ENCODE measurements around the gene LRMDA.
"Not testable (repeated sequence)": the region's sequence is repeated elsewhere in the genome, so short reads cannot be mapped to it uniquely, and the experiment has no call there.

The LRMDA gene

DNA sequence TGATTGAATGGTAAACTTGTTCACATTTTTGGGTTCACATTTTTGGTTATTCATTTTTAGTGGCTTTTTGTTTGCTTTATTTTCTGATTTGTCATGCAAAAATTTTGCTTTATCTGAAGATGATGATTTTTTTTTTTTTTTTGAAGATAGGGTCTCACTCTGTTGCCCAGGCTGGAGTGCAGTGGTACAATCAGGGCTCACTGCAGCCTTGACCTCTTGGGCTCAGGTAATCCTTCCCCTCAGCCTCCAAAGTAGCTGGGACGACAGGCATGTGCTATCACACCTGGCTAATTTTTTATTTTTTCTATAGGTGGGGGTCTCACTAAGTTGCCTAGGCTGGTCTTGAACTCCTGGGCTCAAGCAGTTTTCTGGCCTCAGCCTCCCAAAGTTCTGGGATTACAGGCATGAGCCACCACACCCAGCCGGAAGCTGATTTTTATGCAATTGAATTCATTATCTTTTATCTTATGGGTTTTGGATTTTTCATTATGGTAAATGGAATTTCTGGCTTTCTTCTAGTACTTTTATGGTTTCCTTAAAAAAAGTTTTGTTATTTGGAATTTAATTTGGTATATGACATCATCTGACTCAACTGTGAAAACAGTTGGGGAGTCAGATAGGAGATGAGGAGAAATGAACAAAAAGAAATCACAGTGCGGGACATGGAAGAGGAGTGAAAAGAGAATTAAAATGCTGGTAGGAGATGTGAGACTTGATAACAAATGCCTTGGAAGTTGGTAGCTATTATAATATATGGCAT is 158.7 kb downstream of the LRMDA start:
- DNase-seq (ENCODE audit: low spot score): no peak

DNA sequence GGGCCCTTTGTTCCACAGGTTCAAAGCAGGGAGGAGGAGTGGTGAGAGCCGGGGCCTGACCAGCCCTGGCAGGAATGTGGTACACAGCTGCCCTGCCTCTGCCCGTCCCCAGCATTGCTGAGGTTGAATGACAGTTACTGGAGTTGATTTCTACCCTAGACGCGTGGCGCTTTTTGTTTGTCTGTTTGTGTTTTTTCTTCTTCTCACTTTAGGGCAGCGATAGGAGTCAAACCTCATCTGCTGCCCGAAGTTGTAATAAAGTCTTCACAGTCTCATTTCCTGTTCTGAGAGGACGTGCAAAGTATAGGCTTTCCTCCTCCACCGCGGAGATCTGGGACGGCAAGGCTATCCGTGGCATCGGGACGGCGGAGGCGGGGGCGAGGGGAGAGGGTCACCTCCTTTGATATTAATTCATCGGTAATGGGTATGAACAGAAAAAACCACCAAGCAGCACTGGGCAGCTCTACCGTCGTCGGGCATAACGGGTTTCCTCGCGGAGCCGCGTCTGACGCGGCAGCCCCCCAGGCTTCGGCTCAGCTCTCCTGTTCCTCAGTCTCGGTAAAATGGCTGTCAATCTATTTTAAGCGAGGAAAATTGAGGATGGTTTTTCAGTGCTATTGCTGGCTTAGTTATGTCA is 160.8 kb downstream of the LRMDA start:
- DNase-seq (ENCODE audit: low spot score): no peak

DNA sequence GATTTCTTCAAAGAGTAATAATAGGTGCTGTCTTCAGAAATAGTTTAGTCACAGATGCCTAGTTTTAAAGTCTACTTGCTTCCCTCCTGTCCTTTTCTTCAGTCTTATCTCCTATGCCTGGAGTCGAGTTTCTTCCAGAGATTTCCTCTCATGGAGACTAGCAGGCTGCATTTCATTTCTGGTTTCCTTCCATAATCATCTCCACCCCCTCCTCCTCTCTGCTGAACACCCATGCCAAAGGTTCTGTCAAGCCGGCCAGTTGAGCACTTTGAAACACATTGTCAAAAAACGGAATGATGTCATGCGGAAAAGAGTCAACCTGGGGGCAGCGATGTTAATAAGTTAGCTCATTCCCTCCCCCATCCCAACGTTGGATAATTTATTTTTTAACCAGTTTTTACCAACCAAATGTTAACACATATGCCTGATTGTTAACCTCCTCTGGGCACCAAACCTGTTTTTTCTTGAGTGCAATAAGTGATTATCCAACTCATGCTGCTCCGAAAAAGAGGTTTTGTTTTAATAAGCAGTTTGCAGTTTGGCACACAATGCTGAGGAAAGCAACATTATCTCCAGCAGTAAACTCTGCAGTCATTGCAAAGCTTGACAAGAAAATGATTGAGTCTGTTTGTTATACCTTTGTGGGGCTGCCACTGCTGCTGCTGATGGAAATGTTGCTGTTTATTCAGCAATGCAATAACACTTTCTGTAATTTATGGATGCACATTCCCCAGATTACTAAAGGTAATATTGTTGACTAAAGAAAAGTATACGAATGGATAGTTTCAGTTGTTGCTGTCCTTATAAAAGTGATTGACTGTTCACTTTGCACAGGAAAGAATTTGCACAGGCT is 161.6 kb downstream of the LRMDA start:
- no peak for DNase-seq (ENCODE audit: low spot score)

DNA sequence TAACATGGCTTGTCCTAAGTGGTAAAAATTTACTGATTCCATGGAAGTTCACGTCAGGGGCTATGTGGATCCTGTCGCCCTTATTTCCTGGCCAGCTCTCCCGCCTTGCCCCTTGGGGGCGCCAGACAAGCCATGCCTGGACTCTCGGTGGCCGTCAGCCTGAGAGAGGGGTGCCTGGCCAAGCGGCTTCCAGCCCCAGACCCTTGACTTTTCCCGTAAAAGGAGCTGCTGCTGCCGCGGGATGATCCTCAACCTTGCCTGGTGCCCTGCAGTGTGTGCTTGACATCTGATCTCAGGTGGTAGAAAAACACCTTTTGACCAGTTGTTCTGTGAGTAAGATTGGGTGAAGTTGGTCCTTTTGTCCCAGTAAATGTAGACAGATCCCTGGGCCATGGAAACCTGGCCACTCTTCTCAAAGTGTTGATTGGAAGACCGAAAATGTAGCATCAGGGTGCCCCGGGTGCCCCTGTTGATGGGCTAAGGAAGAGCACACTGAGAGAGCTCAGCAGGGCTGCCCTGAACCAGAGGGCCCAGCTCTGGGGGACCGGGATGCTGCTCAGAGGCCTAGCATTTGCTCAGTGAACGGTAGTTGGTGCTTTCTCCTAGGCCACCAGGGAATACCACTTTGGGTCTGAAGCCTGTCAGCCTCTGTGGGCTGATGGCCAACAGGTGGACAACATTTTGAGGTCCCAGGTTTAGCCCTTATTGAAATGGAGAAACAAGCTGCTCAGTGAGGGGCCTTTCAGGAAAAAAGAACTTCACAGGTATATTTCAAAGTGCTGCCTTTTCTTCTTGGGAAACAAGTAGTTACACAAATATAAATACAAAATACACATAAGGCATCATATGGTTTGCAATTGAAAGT is 162.5 kb downstream of the LRMDA start:
- DNase-seq (ENCODE audit: low spot score): peak; percentile 75

DNA sequence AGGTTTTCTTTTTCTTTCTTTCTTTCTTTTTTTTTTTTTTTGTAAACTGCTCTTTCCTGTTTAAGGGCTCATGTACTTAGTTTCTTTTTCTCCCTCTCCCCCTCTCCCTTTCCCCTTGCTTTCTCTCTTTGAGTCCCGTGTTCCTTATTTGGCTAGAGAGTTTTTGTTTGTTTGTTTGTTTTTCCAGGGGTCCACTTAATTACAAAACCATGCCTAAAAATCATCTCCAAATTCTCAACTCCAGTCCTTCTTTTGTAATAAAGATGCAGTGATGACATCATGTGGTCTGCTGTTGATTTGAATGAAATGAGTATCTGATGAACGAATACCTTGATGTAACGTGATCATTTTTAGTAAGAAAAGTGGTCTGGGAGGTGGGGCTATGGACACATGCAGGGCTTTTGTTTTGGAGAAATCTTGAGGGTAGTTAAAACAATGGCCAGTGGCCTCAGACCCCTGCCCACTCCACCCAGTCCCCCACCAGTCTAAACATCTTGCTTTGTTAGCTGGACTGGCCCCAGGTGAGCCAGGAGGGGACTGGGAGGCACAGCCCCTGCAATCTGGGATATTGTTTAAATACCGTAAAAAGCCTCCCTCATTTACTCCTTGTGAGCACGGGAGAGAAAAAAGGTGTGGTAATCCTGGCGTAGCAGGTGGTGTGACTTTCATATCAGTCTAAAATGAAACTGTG is 165.7 kb downstream of the LRMDA start:
- DNase-seq (ENCODE audit: low spot score): peak; percentile 37

DNA sequence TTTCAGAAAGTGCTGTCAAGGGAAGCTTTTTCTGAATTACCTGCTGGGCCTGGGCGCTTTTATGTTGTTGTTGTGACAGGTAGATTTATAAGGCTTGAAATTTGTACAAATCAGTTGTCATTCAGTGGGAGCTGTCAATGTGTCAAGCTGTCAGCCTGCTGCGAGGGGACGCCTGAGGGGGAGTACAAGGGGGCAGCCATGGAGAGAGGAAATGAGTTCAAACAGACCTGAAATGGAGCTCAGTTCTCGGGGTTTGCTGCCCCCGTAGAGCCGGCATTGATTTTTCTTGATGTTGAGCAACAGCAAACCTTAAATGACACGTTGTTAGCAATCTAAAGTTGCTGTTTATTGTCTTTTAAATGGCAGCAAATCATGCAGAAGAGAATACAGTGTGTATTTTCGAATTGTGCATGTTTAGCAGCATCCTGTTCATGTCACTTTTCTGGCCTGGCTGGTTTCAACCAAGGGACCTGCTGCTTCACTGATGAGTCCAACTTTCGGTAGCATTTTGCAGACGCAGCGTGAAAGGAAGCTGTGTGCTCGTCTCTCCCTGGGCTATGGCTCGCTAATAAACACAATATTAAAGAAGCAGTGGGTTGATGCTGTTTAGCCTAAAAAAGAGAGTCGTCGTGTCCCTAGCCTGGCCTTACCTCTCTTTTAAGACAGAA is 166.5 kb downstream of the LRMDA start:
- DNase-seq (ENCODE audit: low spot score): no peak

DNA sequence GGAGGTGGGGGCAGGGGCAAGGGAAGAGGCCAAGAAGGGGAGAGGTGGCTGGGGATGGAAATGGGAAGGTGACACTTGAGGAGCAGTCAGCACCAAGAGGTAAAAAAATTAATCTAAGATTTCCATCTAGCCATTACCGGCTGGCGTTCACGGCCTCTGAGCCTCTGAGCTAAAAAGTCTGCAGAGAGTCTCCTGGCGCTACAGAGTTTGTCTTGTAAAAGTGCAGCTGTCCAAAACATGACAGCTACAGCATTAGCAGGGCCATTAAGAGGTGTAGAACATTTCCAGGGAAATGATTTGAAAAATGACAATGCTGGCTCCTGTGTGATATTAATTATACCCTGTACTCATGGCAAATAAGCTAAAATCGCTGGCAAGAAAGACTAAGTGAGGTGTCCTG is 167.6 kb downstream of the LRMDA start:
- no peak for DNase-seq (ENCODE audit: low spot score)

DNA sequence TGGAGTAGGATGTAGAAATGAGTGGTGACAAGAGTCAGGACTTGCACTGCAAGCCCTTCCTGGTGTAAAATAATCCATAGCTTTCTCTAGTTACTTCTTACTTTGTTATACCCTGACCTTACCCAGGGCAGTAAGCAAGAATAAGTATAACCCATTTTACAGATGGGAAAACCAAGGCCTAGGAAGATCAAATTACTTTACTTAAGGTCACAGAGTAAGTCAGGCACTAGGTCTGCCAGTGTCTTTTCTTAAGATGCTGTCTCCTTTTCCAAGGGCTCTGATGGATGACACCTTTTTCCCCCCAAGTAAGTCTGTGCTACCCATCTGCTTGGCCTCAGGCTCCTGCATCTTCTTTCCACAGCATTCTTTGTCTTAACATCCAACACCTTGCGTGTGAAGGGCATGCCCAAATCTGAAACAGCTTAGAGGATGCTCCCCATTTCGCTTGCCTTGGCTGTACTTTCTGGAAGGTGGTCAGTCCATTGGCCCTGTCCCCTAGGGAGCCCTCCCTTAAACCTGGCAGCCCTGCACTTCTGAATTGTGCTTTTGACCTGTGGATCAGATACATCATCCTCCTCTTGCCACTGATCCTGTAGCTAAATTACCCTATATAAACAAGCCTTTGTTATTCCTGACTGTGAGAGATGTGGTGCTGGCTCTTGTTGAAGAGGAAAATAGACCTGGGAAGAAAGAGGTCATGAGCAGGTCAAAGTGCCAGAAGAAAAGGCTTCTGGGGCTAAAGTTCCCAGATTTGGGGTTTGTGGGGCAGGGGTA is 168.6 kb downstream of the LRMDA start:
- DNase-seq (ENCODE audit: low spot score): peak; percentile 53

DNA sequence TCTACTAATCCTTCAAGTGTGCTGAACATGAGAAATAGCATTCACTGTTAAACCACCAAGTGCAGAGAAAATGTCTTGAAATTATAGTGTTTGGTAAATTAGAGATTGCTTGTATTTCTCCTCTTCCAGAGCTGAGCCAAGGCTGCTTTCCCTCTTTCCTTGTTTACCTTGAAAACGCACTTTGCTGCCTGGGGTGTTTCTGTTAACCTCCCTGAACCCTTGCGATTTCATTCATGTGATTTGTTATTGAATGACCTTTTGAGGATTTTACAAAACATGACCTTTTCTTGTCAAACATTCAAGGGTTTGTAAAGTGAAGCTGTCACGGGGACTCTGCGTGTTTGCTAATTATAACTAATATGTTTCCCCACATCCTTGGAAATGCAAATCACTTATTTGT is 169.4 kb downstream of the LRMDA start:
- no peak for DNase-seq (ENCODE audit: low spot score)

DNA sequence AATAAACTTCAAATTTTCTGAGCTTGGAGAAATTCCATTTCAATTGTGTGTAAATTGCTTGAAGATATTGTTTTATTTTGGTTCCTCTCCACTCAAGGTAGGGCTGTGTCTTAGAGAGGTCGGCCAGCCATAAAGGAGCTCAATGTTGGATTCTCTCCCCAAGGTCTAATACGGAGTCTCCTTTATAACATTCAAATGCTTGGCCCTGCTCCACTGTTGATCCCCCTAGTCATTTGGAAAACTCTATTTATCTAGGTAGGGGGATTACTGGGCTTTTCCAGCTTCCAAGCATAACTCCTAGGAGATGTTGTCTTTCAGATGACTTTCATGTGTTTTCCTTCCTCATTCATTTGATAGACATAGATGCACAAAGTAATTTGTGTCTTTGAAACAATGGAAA is 170.9 kb downstream of the LRMDA start:
- DNase-seq (ENCODE audit: low spot score): no peak

DNA sequence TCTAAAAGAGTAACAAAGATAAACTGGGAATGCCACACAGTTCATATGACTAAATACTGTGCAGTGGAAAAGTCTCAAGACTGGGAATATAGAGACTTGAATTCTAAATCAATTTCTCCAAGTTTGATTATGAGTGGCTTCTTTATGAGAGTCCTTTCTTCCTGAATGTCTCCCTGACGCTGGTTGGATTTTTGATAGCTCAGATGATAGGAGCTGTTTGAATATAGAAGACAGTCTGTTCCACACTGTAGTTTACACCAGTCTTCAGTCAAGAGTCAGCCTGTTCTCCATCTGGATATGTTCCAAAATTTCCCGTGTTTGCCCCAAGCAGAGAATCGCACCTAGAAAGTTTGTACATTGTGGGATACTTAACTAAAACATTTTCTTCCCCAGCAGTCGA is 173.7 kb downstream of the LRMDA start:
- no peak for DNase-seq (ENCODE audit: low spot score)

DNA sequence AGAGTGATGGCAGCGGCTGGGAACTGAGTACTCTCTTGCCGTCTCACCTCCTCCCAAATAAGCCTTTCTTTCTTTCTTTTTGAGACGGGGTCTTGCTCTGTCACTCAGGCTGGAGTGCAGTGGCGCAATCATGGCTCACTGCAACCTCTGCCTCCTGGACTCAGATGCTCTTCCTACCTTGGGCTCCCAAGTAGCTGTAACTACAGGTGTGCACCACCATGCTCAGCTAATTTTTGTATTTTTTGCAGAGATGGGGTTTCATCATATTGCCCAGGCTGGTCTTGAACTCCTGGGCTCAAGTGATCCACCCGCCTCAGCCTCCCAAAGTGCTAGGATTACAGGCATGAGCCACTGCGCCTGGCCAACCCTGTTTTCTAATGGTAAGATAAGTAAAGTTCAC is 174.4 kb downstream of the LRMDA start:
- not testable (repeated sequence) for DNase-seq (ENCODE audit: low spot score)

DNA sequence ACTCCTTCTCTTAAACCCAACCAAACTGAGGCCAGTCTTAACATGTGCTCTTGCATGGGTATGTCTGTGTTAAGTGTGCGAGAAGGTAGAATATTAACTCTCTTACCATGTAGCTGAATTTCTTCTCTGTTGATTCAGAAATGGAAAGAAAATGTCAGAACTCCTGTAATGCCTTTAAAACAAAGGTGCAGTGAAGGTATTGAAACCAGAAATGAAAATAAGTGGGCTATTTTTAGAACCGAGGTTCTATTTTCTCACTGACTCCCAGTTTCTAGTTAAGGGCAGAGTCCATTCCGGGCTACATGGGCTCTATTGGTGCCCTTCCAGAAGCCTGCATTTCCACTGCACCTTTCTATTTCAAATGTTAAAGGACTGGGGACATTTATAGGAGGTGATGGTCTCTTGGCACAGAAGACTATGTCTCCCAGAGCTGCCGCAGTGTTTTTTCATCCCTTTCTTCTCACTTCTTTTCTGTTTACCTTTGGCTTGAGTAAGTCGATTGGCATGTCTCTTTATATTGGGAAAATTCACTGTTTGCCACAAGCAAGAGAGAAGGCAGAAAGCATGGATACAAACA is 174.9 kb downstream of the LRMDA start:
- DNase-seq (ENCODE audit: low spot score): no peak

DNA sequence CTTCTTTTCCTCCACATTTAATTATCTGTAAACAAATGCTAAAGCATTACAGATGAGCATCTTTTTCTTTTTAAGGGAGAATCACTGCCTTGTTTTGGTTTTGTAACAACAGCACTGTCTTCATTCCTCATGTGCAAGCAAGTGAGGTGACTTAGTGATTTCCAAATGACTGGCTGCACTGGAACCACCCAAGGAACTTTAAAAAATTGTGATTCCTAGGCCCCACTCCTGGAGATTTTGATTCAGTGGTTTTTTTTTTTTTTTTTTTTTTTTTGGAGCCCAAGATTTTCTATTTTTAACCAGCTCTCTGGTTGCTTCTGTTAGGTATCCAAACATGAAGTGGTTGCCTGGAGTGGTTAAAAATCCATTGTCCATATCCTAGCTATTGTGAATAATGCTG is 176.2 kb downstream of the LRMDA start:
- DNase-seq (ENCODE audit: low spot score): no peak

DNA sequence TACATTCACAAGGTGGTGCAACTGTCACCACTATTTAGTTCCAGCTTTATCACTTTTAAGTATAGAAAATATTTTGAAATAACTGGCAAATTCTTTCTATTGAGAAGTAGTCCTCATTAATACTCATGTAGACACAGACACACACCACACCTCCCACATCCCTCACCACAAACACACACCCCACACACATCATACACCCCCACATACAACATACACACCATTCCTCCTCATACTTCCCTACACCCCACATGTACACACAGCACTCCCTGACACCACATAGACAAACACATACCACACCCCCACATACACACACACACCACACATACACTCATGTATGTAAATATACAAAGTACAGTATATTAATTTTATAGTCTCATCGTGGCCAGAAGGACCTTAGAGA is 178.8 kb downstream of the LRMDA start:
- DNase-seq (ENCODE audit: low spot score): no peak

DNA sequence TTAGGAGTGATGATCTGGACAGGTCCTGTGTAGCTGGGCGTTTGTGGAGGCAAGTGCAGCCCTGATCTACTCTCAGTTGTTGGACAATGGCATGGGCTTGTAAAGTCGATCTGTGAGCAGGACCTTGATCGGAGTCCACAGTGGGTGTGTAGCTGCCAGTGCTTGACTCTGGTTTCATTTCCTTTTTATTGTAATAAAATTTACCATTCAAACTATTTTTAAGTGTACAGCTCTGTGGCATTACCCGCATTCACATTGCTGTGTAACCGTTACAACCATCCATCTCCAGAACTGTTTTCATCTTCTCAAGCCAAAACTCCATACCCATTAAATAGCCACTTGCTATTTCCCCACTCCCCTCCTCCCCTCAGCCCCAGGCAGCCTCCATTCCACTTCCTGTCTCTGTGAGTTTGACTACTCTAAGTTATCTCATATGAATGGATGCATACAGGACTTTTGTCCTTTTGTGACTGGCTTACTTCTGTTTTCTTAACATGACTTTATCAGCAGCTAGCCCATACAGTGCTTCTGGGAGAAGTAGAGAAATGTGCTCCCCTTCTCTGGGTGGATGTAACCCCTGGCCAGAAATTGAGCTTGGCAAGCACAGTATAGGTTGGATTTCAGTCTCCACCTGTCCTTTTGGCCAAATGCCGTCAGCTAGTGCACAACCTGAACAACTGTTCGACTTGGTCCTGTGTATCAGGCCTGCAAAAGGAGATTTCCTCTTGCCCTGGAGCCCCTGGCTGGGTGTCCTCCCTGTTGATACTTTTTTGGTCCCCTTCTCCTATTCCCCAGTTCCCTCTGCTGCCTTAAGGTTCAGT is 180.0 kb downstream of the LRMDA start:
- no peak for DNase-seq (ENCODE audit: low spot score)

DNA sequence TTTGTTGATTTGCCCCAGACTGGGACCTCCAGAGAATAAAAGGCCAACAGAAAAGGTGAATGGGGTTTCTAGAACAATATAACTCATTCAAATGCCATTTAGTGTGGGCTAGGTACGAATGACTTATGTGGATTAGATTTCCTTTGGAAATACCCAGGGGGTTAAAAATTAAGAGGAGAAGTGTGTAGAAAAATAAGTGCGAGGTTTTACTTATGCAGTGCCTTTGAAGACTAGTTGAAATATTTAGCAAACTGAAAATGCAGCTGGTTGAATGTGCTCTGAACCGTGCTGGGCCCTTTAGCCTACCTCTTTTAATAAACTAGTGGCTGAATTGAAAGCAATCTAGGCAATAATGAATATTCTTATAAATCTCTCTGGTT is 180.6 kb downstream of the LRMDA start:
- DNase-seq (ENCODE audit: low spot score): no peak

DNA sequence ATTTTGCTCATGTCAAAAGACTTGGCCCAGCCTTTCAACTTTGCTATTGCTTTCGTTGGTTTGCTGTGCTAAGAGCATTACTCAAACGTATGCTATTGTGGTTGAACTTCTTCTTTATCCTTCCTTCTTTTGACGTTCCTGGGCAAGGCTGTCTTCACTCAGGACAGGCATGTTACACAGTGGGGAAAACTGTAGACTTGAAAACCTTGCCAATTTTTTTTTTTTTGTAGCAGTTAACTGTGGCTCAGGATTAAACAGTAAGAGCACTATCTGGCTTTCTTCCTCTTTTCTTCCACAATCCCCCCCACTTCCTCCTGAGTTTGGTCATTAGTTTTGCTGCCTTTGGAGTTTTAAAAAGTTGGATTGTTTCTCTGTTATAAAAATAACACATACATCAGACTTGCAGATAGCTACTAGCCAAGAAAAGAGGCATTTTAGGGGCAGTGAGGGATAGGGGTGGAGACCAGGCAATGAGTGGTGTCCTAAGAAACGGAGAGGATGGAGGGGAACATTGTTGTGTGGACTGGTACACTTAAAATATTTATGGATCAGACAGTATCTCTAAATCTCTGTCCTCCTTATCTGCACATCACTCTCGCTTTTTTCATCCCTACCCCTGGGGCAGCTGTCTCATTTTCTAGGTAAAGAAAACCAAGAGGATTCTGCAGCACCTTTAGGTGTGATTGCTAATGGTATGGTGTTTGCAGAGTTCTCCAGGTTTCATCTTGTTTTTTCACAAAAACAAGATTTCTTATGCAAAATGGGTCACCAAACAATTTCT is 181.7 kb downstream of the LRMDA start:
- DNase-seq (ENCODE audit: low spot score): no peak

Data from iPS-NIHi11 (cell line).